Naive thymus-derived CD4-positive, alpha-beta T cell (primary cell): ENCODE data around the gene HMX1. TPM values are rescaled to one million over a fixed set of nuclear protein-coding genes. Genes with fewer than 3 reads are reported as not detected.
A peak's percentile ranks its signal among the peaks of the same experiment; 100 is the strongest.

Source experiments
- ATAC-seq: fragments of 150-1000 bp; cut with Tn5 transposase; 2 replicates; pipeline ENCODE4 v1.10.0; 2021; ENCODE audit warnings: mild to moderate bottlenecking, moderate library complexity
- CTCF ChIA-PET: fragments of 350-600 bp; sonication (Branson Sonifier 250); formaldehyde crosslinking; loops from one replicate; lab custom pipeline; 2021; ENCODE audit warnings: antibody characterized with exemption; lab: Charles Lee
- POLR2A ChIA-PET: fragments of 350-600 bp; sonication (Branson Sonifier 250); formaldehyde crosslinking; loops from one replicate; lab custom pipeline; 2021; ENCODE audit warnings: antibody characterized with exemption, inconsistent platforms; lab: Charles Lee
- DNase-seq, 9 donors: peaks; one replicate each; pipeline versions ENCODE4 v3.0.0 to v3.0.0-alpha.2; 2020 to 2022; ENCODE audit warnings: mixed read lengths in 1 of 9
- H3K27ac ChIP-seq: one replicate; pipeline ENCODE4 v1.7.0; 2013; ENCODE audit warnings: mild to moderate bottlenecking, low read depth, low read length, moderate library complexity
- H3K27me3 ChIP-seq, 2 donors: one replicate each; pipeline ENCODE4 v1.7.0; 2013; ENCODE audit warnings: low read length in 2 of 2, mild to moderate bottlenecking in 2 of 2, moderate library complexity in 2 of 2; ENCODE audit not compliant: control insufficient read depth in 2 of 2, insufficient read depth in 2 of 2
- H3K36me3 ChIP-seq, 3 experiments: 1 replicate in 2 of 3; 2 replicates in 1 of 3; pipeline ENCODE4 v1.7.0; 2013; ENCODE audit warnings: low read length in 3 of 3, mild to moderate bottlenecking in 3 of 3, moderate library complexity in 1 of 3; ENCODE audit not compliant: insufficient read depth in 3 of 3, control insufficient read depth in 2 of 3
- H3K4me1 ChIP-seq, 2 donors: one replicate each; pipeline ENCODE4 v1.7.0; 2013; ENCODE audit warnings: low read length in 2 of 2, mild to moderate bottlenecking in 2 of 2, moderate library complexity in 1 of 2; ENCODE audit not compliant: control insufficient read depth in 2 of 2, insufficient read depth in 2 of 2
- H3K4me3 ChIP-seq: 2 replicates; pipeline ENCODE4 v1.7.0; 2013; ENCODE audit warnings: mild to moderate bottlenecking, low read length
- H3K9me3 ChIP-seq, 3 experiments: 1 replicate in 2 of 3; 2 replicates in 1 of 3; pipeline ENCODE4 v1.7.0; 2013; ENCODE audit warnings: low read length in 3 of 3; ENCODE audit not compliant: control insufficient read depth in 2 of 3
- H3K27ac Mint-ChIP-seq, 9 donors: one replicate each; pipeline ENCODE4 v1.8.0; 2020 to 2022; ENCODE audit warnings: mixed read lengths in 9 of 9, mild to moderate bottlenecking in 8 of 9, moderate library complexity in 5 of 9, inconsistent platforms in 2 of 9
- H3K27me3 Mint-ChIP-seq, 5 donors: one replicate each; pipeline ENCODE4 v1.8.0; 2021 to 2022; ENCODE audit warnings: mixed read lengths in 5 of 5, mild to moderate bottlenecking in 1 of 5
- H3K36me3 Mint-ChIP-seq, 5 donors: one replicate each; pipeline ENCODE4 v1.8.0; 2020 to 2022; ENCODE audit warnings: mixed read lengths in 5 of 5, mild to moderate bottlenecking in 3 of 5, inconsistent platforms in 1 of 5
- H3K4me1 Mint-ChIP-seq, 7 donors: one replicate each; pipeline ENCODE4 v1.8.0; 2020 to 2022; ENCODE audit warnings: mixed read lengths in 7 of 7, mild to moderate bottlenecking in 3 of 7, inconsistent platforms in 1 of 7
- H3K4me3 Mint-ChIP-seq, 10 donors: one replicate each; pipeline ENCODE4 v1.8.0; 2020 to 2022; ENCODE audit warnings: mild to moderate bottlenecking in 10 of 10, mixed read lengths in 10 of 10, moderate library complexity in 6 of 10, inconsistent platforms in 2 of 10
- H3K9me3 Mint-ChIP-seq, 11 donors: one replicate each; pipeline ENCODE4 v1.8.0; 2020 to 2022; ENCODE audit warnings: mixed read lengths in 11 of 11, mild to moderate bottlenecking in 4 of 11, inconsistent platforms in 1 of 11, moderate library complexity in 1 of 11
- intact Hi-C, 2 donors: fragments of 100-400 bp; cut with micrococcal nuclease; formaldehyde crosslinking; loops; one replicate each; pipeline ENCODE4 v1.15.1; 2023
- polyA plus RNA-seq, 2 donors: library from polyadenylated mRNA; unstranded; fragments of 300-500 nt; fragmentation: Illumina TruSeq; gene quantifications; one replicate each; pipeline ENCODE4 v1.2.3, GENCODE V29; 2021
- total RNA-seq, 6 experiments: library from RNA in 5 of 6; stranded (reverse) in 5 of 6; gene quantifications; 1 replicate in 5 of 6; 2 replicates in 1 of 6; pipeline ENCODE4 v1.2.3 and lab custom pipeline; 2021 to 2026

Gene HMX1
- total and polyA plus RNA-seq, 7 experiments from 2014 or later: not detected

- intact Hi-C loops: no loop called here
- H3K27ac Mint-ChIP-seq: no peak overlapping the region
- H3K4me1 Mint-ChIP-seq: peaks cover 0 to 3% (median 0%) of the 10 kb centered on the region in 7 donors
- no peaks in the 10 kb centered on the region for H3K9me3 Mint-ChIP-seq
- H3K4me1 ChIP-seq: no peaks in the 10 kb centered on the region
- no peaks in the 10 kb centered on the region for H3K27me3 ChIP-seq
- H3K36me3 ChIP-seq: no peaks in the 10 kb centered on the region
- no peak overlapping the region for H3K4me3 ChIP-seq
- POLR2A ChIA-PET: no interaction called here
- CTCF ChIA-PET: no interaction called here
- DNase-seq: no peak
- no peaks in the 10 kb centered on the region for H3K36me3 Mint-ChIP-seq
- H3K27me3 Mint-ChIP-seq: peaks cover 0 to 8% (median 0%) of the 10 kb centered on the region in 5 donors
- no peak overlapping the region for H3K27ac ChIP-seq
- no peak overlapping the region for H3K4me3 Mint-ChIP-seq
- H3K9me3 ChIP-seq: no peaks in the 10 kb centered on the region
- ATAC-seq: no peak
Observed at GRCh38 chr4:8909548-8909947, 37.9 kb upstream of the HMX1 start.

GRCh38 chr4:8908206-8908893, 36.7 kb upstream of the HMX1 start:
- H3K9me3 Mint-ChIP-seq: peaks cover 0 to 5% (median 0%) of the 10 kb centered on the region in 11 donors
- Histone ChIP-seq H3K27ac (no peak overlapping the region), H3K36me3 (no peaks in the 10 kb centered on the region), H3K4me1 (no peaks in the 10 kb centered on the region), H3K27me3 (no peaks in the 10 kb centered on the region), H3K9me3 (no peaks in the 10 kb centered on the region), H3K4me3 (no peak overlapping the region)
- peaks cover 0 to 13% (median 0%) of the 10 kb centered on the region in 5 donors for H3K27me3 Mint-ChIP-seq
- peaks cover 0 to 3% (median 0%) of the 10 kb centered on the region in 7 donors for H3K4me1 Mint-ChIP-seq
- POLR2A ChIA-PET: no interaction called here
- H3K27ac Mint-ChIP-seq: no peak overlapping the region
- intact Hi-C loops: no loop called here
- peak in 1 of 9 donors; percentile 17 for DNase-seq
- H3K36me3 Mint-ChIP-seq: no peaks in the 10 kb centered on the region
- no peak for ATAC-seq
- CTCF ChIA-PET: no interaction called here
- H3K4me3 Mint-ChIP-seq: no peak overlapping the region

GRCh38 chr4:8907596-8908205, 36.1 kb upstream of the HMX1 start:
- H3K27ac ChIP-seq: no peak overlapping the region
- intact Hi-C loops: no loop called here
- H3K4me1 Mint-ChIP-seq: peaks cover 0 to 3% (median 0%) of the 10 kb centered on the region in 7 donors
- H3K4me3 ChIP-seq: no peak overlapping the region
- no peak overlapping the region for H3K27ac Mint-ChIP-seq
- H3K27me3 ChIP-seq: no peaks in the 10 kb centered on the region
- H3K4me3 Mint-ChIP-seq: no peak overlapping the region
- H3K27me3 Mint-ChIP-seq: peaks cover 0 to 13% (median 0%) of the 10 kb centered on the region in 5 donors
- H3K36me3 Mint-ChIP-seq: no peaks in the 10 kb centered on the region
- no peaks in the 10 kb centered on the region for H3K4me1 ChIP-seq
- no peaks in the 10 kb centered on the region for H3K36me3 ChIP-seq
- peaks cover 0 to 5% (median 0%) of the 10 kb centered on the region in 11 donors for H3K9me3 Mint-ChIP-seq
- POLR2A ChIA-PET: no interaction called here
- CTCF ChIA-PET: no interaction called here
- ATAC-seq (no peak), DNase-seq (peak in 1 of 9 donors; percentile 8)
- no peaks in the 10 kb centered on the region for H3K9me3 ChIP-seq

- no peak overlapping the region for H3K4me3 Mint-ChIP-seq
- Histone ChIP-seq H3K4me1 (no peaks in the 10 kb centered on the region), H3K27ac (no peak overlapping the region), H3K9me3 (no peaks in the 10 kb centered on the region), H3K4me3 (no peak overlapping the region), H3K36me3 (no peaks in the 10 kb centered on the region), H3K27me3 (no peaks in the 10 kb centered on the region)
- H3K36me3 Mint-ChIP-seq: no peaks in the 10 kb centered on the region
- H3K9me3 Mint-ChIP-seq: peaks cover 0 to 5% (median under 1%) of the 10 kb centered on the region in 11 donors
- peaks cover 0 to 3% (median 0%) of the 10 kb centered on the region in 7 donors for H3K4me1 Mint-ChIP-seq
- no peak overlapping the region for H3K27ac Mint-ChIP-seq
- peaks cover 0 to 13% (median 0%) of the 10 kb centered on the region in 5 donors for H3K27me3 Mint-ChIP-seq
- no peak for ATAC-seq
- DNase-seq: no peak
- intact Hi-C loops: no loop called here
- ChIA-PET CTCF (no interaction called here), POLR2A (no interaction called here)
Observed at GRCh38 chr4:8906991-8907595, 35.5 kb upstream of the HMX1 start.

- no peak overlapping the region for H3K4me3 ChIP-seq
- DNase-seq: no peak
- ChIA-PET POLR2A (no interaction called here), CTCF (no interaction called here)
- no peak for ATAC-seq
- intact Hi-C loops: no loop called here
- H3K4me1 Mint-ChIP-seq: peaks cover 0 to 3% (median 0%) of the 10 kb centered on the region in 7 donors
- no peak overlapping the region for H3K27ac ChIP-seq
- no peaks in the 10 kb centered on the region for H3K4me1 ChIP-seq
- no peaks in the 10 kb centered on the region for H3K27me3 ChIP-seq
- H3K27ac Mint-ChIP-seq: no peak overlapping the region
- peaks cover 0 to 10% (median 5%) of the 10 kb centered on the region in 11 donors for H3K9me3 Mint-ChIP-seq
- H3K27me3 Mint-ChIP-seq: peaks cover 0 to 13% (median 0%) of the 10 kb centered on the region in 5 donors
- no peaks in the 10 kb centered on the region for H3K36me3 ChIP-seq
- H3K4me3 Mint-ChIP-seq: no peak overlapping the region
- peaks cover 0 to 4% (median 0%) of the 10 kb centered on the region in 3 experiments for H3K9me3 ChIP-seq
- H3K36me3 Mint-ChIP-seq: peaks cover 0 to under 1% (median 0%) of the 10 kb centered on the region in 5 donors
Observed at GRCh38 chr4:8906668-8906970, 35.0 kb upstream of the HMX1 start.

GRCh38 chr4:8905773-8906667, 34.4 kb upstream of the HMX1 start:
- POLR2A ChIA-PET: no interaction called here

More at GRCh38 chr4:8905773-8906667, 34.4 kb upstream of the HMX1 start:
- ATAC-seq (peak; percentile 16), DNase-seq (no peak)
- Mint-ChIP-seq H3K27ac (no peak overlapping the region), H3K27me3 (peaks cover 0 to 13% (median 0%) of the 10 kb centered on the region in 5 donors), H3K36me3 (peaks cover 0 to 3% (median 0%) of the 10 kb centered on the region in 5 donors), H3K4me3 (no peak overlapping the region), H3K4me1 (peaks cover 0 to 3% (median 0%) of the 10 kb centered on the region in 7 donors), H3K9me3 (peaks cover 2 to 16% (median 7%) of the 10 kb centered on the region in 11 donors)
- peaks cover 0 to 10% (median 0%) of the 10 kb centered on the region in 3 experiments for H3K9me3 ChIP-seq
- intact Hi-C loops: no loop called here
- no peaks in the 10 kb centered on the region for H3K27me3 ChIP-seq
- H3K36me3 ChIP-seq: no peaks in the 10 kb centered on the region
- no peaks in the 10 kb centered on the region for H3K4me1 ChIP-seq
- no peak overlapping the region for H3K27ac ChIP-seq
- CTCF ChIA-PET: no interaction called here
- no peak overlapping the region for H3K4me3 ChIP-seq
